MM.1S (cell line): ENCODE results near the gene ACO1.

Source experiments
- EZH2 ChIP-seq: fragments of 300-600 bp; sonication (generic); optimal IDR thresholded peaks from 2 replicates; pipeline ENCODE3; 2017; ENCODE audit warnings: low read depth, mild to moderate bottlenecking, antibody characterized with exemption, low read length, mixed read lengths
- EZH2phosphoT487 ChIP-seq: fragments of 300-600 bp; sonication (generic); IDR thresholded peaks from 2 replicates; pipeline ENCODE4 v1.6.1; 2018; ENCODE audit warnings: antibody characterized with exemption, low read length
- TF ChIP-seq, protein P1 (sequence below): fragments of 300-600 bp; sonication (generic); IDR thresholded peaks from 2 replicates; pipeline ENCODE4 v1.5.1; 2016; ENCODE audit warnings: antibody characterized with exemption, low read length, mixed read lengths

DNA sequence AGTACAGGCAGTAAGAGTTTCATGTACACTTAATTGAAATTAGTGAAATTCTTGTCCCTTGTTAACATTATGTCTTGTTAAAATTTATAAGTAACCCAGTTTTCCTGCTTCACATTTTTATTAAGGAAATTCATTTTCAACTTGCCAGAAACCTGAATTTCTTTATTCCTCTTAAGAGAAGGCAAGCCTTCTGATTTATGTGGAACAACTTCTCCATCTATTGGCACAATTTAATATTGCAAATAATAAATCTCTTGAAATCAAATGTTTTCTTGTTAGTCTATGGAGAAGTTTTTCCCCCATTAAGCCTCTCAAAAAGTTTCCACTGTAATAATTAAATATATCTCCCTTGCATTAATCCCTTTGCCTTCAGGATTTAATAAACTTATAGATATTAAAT, 33.8 kb upstream of the ACO1 start:
- TF ChIP-seq EZH2phosphoT487 (no peak), EZH2 (no peak)
- TF ChIP-seq, protein P1, sequence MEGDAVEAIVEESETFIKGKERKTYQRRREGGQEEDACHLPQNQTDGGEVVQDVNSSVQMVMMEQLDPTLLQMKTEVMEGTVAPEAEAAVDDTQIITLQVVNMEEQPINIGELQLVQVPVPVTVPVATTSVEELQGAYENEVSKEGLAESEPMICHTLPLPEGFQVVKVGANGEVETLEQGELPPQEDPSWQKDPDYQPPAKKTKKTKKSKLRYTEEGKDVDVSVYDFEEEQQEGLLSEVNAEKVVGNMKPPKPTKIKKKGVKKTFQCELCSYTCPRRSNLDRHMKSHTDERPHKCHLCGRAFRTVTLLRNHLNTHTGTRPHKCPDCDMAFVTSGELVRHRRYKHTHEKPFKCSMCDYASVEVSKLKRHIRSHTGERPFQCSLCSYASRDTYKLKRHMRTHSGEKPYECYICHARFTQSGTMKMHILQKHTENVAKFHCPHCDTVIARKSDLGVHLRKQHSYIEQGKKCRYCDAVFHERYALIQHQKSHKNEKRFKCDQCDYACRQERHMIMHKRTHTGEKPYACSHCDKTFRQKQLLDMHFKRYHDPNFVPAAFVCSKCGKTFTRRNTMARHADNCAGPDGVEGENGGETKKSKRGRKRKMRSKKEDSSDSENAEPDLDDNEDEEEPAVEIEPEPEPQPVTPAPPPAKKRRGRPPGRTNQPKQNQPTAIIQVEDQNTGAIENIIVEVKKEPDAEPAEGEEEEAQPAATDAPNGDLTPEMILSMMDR, result peak; percentile 40
